Hematopoietic multipotent progenitor cell treated with erythropoietin and hydrocortisone succinate and interleukin-3 and kit ligand, for 15 days (in vitro differentiated cells): ENCODE data around the gene FGD3.

Experiments
- DNase-seq: peaks from one replicate; pipeline ENCODE4 v3.0.0-alpha.2; 2015; ENCODE audit warnings: low spot score

The FGD3 gene

GRCh38 chr9:93052791-93053540 is 105.6 kb downstream of the FGD3 start:
- no peak for DNase-seq

GRCh38 chr9:93053781-93054331 is 106.5 kb downstream of the FGD3 start:
- no peak for DNase-seq

GRCh38 chr9:93054758-93055704 is 107.7 kb downstream of the FGD3 start:
- DNase-seq: no peak

- DNase-seq: no peak
These were observed 109.8 kb downstream of the FGD3 start for GRCh38 chr9:93057042-93057702.

GRCh38 chr9:93057703-93058354 is 110.5 kb downstream of the FGD3 start:
- no peak for DNase-seq

- DNase-seq: peak; percentile 17
These were observed 111.2 kb downstream of the FGD3 start, which contains the start of gene SUSD3 for GRCh38 chr9:93058355-93059010. Gene SUSD3 (plus strand): TSS chr9:93058701. CDS start chr9:93058743, 42 bp downstream.

GRCh38 chr9:93059011-93059714 is 111.8 kb downstream of the FGD3 start:
- DNase-seq: no peak

GRCh38 chr9:93059715-93060578 is 112.6 kb downstream of the FGD3 start:
- no peak for DNase-seq

GRCh38 chr9:93060746-93061259 is 113.5 kb downstream of the FGD3 start:
- no peak for DNase-seq

- no peak for DNase-seq
These were observed 114.0 kb downstream of the FGD3 start for GRCh38 chr9:93061260-93061751.

- DNase-seq: no peak
These were observed 114.8 kb downstream of the FGD3 start for GRCh38 chr9:93061791-93062763.

- DNase-seq: no peak
These were observed 117.2 kb downstream of the FGD3 start for GRCh38 chr9:93064392-93065134.

- DNase-seq: no peak
These were observed 117.9 kb downstream of the FGD3 start for GRCh38 chr9:93065135-93065720.

GRCh38 chr9:93066978-93067603 is 119.8 kb downstream of the FGD3 start:
- no peak for DNase-seq

- DNase-seq: no peak
These were observed 121.6 kb downstream of the FGD3 start for GRCh38 chr9:93068956-93069355.

- peak; percentile 83 for DNase-seq
These were observed 124.1 kb downstream of the FGD3 start for GRCh38 chr9:93071464-93071863.
